ENCODE data around the gene CACTIN. TPM values are rescaled to one million over a fixed set of nuclear protein-coding genes. Genes with fewer than 3 reads are reported as not detected.

CACTIN gene
- polyA plus RNA-seq, 1 donor (not counting 4 experiments of a cell fraction or from before 2014, with no cell fraction given): 10.8 TPM

GRCh38 chr19:3670796-3671679, 44.4 kb upstream of the CACTIN start:
- H2AFZ ChIP-seq (ENCODE audit: control insufficient read depth, low read length): no peak overlapping the region
- H3K4me1 ChIP-seq (ENCODE audit: control insufficient read depth, extremely low read depth, insufficient read depth, low read length): peaks cover 7% of the 10 kb centered on the region
- H4K20me1 ChIP-seq (ENCODE audit: control insufficient read depth, extremely low read depth, insufficient read depth, low read length): peaks cover 17% of the 10 kb centered on the region
- no peak overlapping the region for H3K27ac ChIP-seq (ENCODE audit: control insufficient read depth, insufficient read depth, low read length)
- peaks cover 0 to 2% of the 10 kb centered on the region in 2 experiments for H3K36me3 ChIP-seq (ENCODE audit: control insufficient read depth in 2 of 2, extremely low read depth in 1 of 2, insufficient read depth in 2 of 2, low read length in 2 of 2)
- H3K9ac ChIP-seq (ENCODE audit: control insufficient read depth, extremely low read depth, insufficient read depth, low read length): no peak overlapping the region
- no peak overlapping the region for H3K4me2 ChIP-seq (ENCODE audit: control insufficient read depth, extremely low read depth, insufficient read depth, low read depth, low read length)
- no peak overlapping the region for H3K4me3 ChIP-seq (ENCODE audit: control insufficient read depth in 2 of 3, extremely low read depth in 1 of 3, insufficient read depth in 2 of 3, low read depth in 1 of 3, low read length in 3 of 3)
- no peaks in the 10 kb centered on the region for H3K9me3 ChIP-seq (ENCODE audit: control insufficient read depth, low read depth, low read length)
- dilution Hi-C loops (cut with MboI; ENCODE audit: extremely low pct_ligation_motif_present, low sequenced_read_pairs): no loop called here
- H3K9me1 ChIP-seq (ENCODE audit: control insufficient read depth, extremely low read depth, insufficient read depth, low read length): no peaks in the 10 kb centered on the region
- DNase-seq (ENCODE audit: low read depth, low spot score) (no peak), FAIRE-seq (no peak)
- H3K79me2 ChIP-seq (ENCODE audit: control insufficient read depth, insufficient read depth, low read length): no peaks in the 10 kb centered on the region
- no peaks in the 10 kb centered on the region for H3K27me3 ChIP-seq (ENCODE audit: control insufficient read depth, extremely low read depth, insufficient read depth, low read length)
- TF ChIP-seq EZH2 (IDR thresholded peaks at IDR 0.05; ENCODE audit: low read length) (no peak), CTCF (optimal IDR thresholded peaks at IDR 0.05 in 1 of 3, IDR thresholded peaks at IDR 0.05 in 1 of 3, conservative IDR thresholded peaks at IDR 0.05 in 1 of 3; ENCODE audit: extremely low read depth in 1 of 3, insufficient read depth in 2 of 3, low read length in 3 of 3) (no peak)

- no peak overlapping the region for H3K4me2 ChIP-seq (ENCODE audit: control insufficient read depth, extremely low read depth, insufficient read depth, low read depth, low read length)
These were observed 43.6 kb upstream of the CACTIN start for GRCh38 chr19:3669947-3670795.

More at GRCh38 chr19:3669947-3670795, 43.6 kb upstream of the CACTIN start:
- H3K36me3 ChIP-seq (ENCODE audit: control insufficient read depth in 2 of 2, extremely low read depth in 1 of 2, insufficient read depth in 2 of 2, low read length in 2 of 2): peaks cover 0 to 2% of the 10 kb centered on the region in 2 experiments
- H4K20me1 ChIP-seq (ENCODE audit: control insufficient read depth, extremely low read depth, insufficient read depth, low read length): peaks cover 17% of the 10 kb centered on the region
- peaks cover 7% of the 10 kb centered on the region for H3K4me1 ChIP-seq (ENCODE audit: control insufficient read depth, extremely low read depth, insufficient read depth, low read length)
- no peak overlapping the region for H3K27ac ChIP-seq (ENCODE audit: control insufficient read depth, insufficient read depth, low read length)
- FAIRE-seq (no peak), DNase-seq (ENCODE audit: low read depth, low spot score) (no peak)
- dilution Hi-C loops (cut with MboI; ENCODE audit: extremely low pct_ligation_motif_present, low sequenced_read_pairs): no loop called here
- H2AFZ ChIP-seq (ENCODE audit: control insufficient read depth, low read length): no peak overlapping the region
- H3K79me2 ChIP-seq (ENCODE audit: control insufficient read depth, insufficient read depth, low read length): no peaks in the 10 kb centered on the region
- H3K9me3 ChIP-seq (ENCODE audit: control insufficient read depth, low read depth, low read length): no peaks in the 10 kb centered on the region
- TF ChIP-seq CTCF (optimal IDR thresholded peaks at IDR 0.05 in 1 of 3, IDR thresholded peaks at IDR 0.05 in 1 of 3, conservative IDR thresholded peaks at IDR 0.05 in 1 of 3; ENCODE audit: extremely low read depth in 1 of 3, insufficient read depth in 2 of 3, low read length in 3 of 3) (no peak), EZH2 (IDR thresholded peaks at IDR 0.05; ENCODE audit: low read length) (no peak)
- no peaks in the 10 kb centered on the region for H3K27me3 ChIP-seq (ENCODE audit: control insufficient read depth, extremely low read depth, insufficient read depth, low read length)
- no peak overlapping the region for H3K4me3 ChIP-seq (ENCODE audit: control insufficient read depth in 2 of 3, extremely low read depth in 1 of 3, insufficient read depth in 2 of 3, low read depth in 1 of 3, low read length in 3 of 3)
- no peaks in the 10 kb centered on the region for H3K9me1 ChIP-seq (ENCODE audit: control insufficient read depth, extremely low read depth, insufficient read depth, low read length)
- no peak overlapping the region for H3K9ac ChIP-seq (ENCODE audit: control insufficient read depth, extremely low read depth, insufficient read depth, low read length)
